Stimulated activated naive B cell treated with anti-CD40 and anti-IgM and Interleukin-4, amounts not matched to agents 10 μg/mL and 1 μg/mL and 100 μg/mL, for 72 hours (primary cell): ENCODE results near the gene FGF5.
"Not testable (repeated sequence)": the region's sequence is repeated elsewhere in the genome, so short reads cannot be mapped to it uniquely, and the experiment has no call there.

Experiments
- ATAC-seq, 2 donors: fragments of 150-1000 bp; cut with Tn5 transposase; replicated peaks; 2 replicates each; pipeline ENCODE4 v1.10.0; 2021; ENCODE audit warnings: moderate library complexity in 1 of 2
- DNase-seq: peaks from one replicate; pipeline ENCODE4 v3.0.0; 2021
- H3K27ac Mint-ChIP-seq: one replicate; pipeline ENCODE4 v1.8.0; 2022; ENCODE audit warnings: mild to moderate bottlenecking, mixed read lengths
- H3K27me3 Mint-ChIP-seq, 2 donors: one replicate each; pipeline ENCODE4 v1.8.0; 2022; ENCODE audit warnings: mixed read lengths in 2 of 2
- H3K36me3 Mint-ChIP-seq, 2 donors: one replicate each; pipeline ENCODE4 v1.8.0; 2022; ENCODE audit warnings: mixed read lengths in 2 of 2, mild to moderate bottlenecking in 1 of 2
- H3K4me1 Mint-ChIP-seq, 2 donors: one replicate each; pipeline ENCODE4 v1.8.0; 2022; ENCODE audit warnings: mixed read lengths in 2 of 2, mild to moderate bottlenecking in 1 of 2
- H3K4me3 Mint-ChIP-seq, 2 donors: one replicate each; pipeline ENCODE4 v1.8.0; 2022; ENCODE audit warnings: mild to moderate bottlenecking in 2 of 2, mixed read lengths in 2 of 2, moderate library complexity in 1 of 2
- H3K9me3 Mint-ChIP-seq, 2 donors: one replicate each; pipeline ENCODE4 v1.8.0; 2022; ENCODE audit warnings: mixed read lengths in 2 of 2, mild to moderate bottlenecking in 1 of 2

Gene FGF5

DNA sequence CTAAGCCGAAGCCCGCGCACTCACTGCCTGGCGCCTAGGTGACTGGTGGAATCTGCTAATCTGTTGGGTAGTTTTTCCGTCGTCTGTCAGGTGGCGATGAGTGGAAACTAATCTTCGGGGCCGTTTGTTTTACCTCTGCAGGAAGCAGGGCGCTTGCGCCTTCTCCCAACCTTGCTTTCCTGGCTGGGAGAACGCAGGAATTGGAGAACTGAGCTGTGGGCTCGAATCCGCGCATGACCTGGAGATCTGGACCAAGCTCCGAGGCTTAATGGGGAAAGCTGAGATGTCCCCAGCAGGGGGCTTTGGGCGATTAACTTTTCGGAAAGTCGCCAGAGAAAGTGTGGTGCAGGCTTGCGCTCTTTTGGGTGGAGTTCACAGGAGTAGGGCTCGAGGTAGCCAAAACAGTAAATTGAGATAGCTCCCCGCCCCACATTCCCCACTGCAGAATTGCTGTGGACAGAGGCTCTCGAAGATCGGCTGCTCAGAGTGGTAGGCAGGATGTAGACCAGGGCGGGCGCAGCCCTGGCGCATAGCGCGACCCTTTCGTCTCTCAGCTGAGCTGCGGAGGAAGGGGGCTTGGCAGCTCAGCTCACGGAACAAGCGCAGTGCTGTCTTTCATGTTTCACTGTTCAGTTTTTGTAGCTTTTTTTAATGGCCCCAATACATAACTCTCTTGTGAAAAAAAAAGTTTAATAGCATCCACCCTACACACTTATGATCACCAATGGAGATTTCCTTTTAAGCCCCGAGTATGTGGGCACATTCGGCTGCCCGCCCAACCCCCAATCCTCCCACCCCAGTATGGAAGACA lies 2.7 kb upstream of the FGF5 start:
- Mint-ChIP-seq H3K36me3 (no peaks in the 10 kb centered on the region), H3K4me3 (no peak overlapping the region)
- no peak for ATAC-seq

GRCh38 chr4:80264352-80264647 lies 2.2 kb upstream of the FGF5 start:
- H3K27ac Mint-ChIP-seq = no peak overlapping the region
- peaks cover 78 to 86% of the 10 kb centered on the region in 2 donors for H3K27me3 Mint-ChIP-seq
- H3K4me3 Mint-ChIP-seq = no peak overlapping the region
- ATAC-seq (no peak), DNase-seq (no peak)
- H3K9me3 Mint-ChIP-seq = no peaks in the 10 kb centered on the region
- peaks cover 36 to 56% of the 10 kb centered on the region in 2 donors for H3K4me1 Mint-ChIP-seq
- H3K36me3 Mint-ChIP-seq = no peaks in the 10 kb centered on the region

More for the DNA sequence above, 2.7 kb upstream of the FGF5 start:
- Mint-ChIP-seq H3K27me3 (peaks cover 76 to 86% of the 10 kb centered on the region in 2 donors), H3K27ac (no peak overlapping the region), H3K4me1 (peaks cover 33 to 51% of the 10 kb centered on the region in 2 donors), H3K9me3 (no peaks in the 10 kb centered on the region)
- DNase-seq = no peak

DNA sequence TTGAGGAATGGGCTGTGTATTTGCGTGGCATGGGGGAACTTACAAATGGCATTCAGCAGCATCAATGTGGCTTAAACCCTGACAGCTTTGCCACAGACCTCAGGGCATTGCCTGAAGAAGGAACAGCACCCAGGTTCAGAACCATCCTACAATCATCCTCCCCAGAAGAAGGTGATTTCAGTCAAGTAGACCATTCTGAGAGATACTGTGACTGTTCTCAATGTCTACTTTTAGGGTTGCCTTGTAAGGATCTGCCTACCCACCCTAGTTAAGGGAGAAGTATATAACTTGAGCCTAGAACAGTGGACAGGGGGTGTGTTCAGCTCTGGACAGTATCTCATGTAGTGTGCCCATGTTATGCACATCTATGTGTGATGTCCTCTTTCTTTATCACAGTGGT lies 1.6 kb upstream of the FGF5 start:
- ATAC-seq (no peak), DNase-seq (no peak)
- Mint-ChIP-seq H3K27me3 (peaks cover 78 to 82% of the 10 kb centered on the region in 2 donors), H3K9me3 (no peaks in the 10 kb centered on the region), H3K4me1 (peaks cover 36 to 57% of the 10 kb centered on the region in 2 donors), H3K4me3 (no peak overlapping the region), H3K36me3 (no peaks in the 10 kb centered on the region), H3K27ac (no peak overlapping the region)

- ATAC-seq (no peak), DNase-seq (no peak)
- peak overlapping the region; percentile 85 to 90 for H3K4me3 Mint-ChIP-seq
- no peaks in the 10 kb centered on the region for H3K9me3 Mint-ChIP-seq
- H3K36me3 Mint-ChIP-seq = no peaks in the 10 kb centered on the region
- peaks cover 36 to 57% of the 10 kb centered on the region in 2 donors for H3K4me1 Mint-ChIP-seq
- peak overlapping the region; percentile 59 for H3K27ac Mint-ChIP-seq
- H3K27me3 Mint-ChIP-seq = peaks cover 80 to 82% of the 10 kb centered on the region in 2 donors
Measured at GRCh38 chr4:80265571-80266252, 752 bp upstream of the FGF5 start.

GRCh38 chr4:80266902-80267380 lies 477 bp downstream of the FGF5 start:
- peak; percentile 49 to 50 for ATAC-seq
- DNase-seq = peak; percentile 4
- no peaks in the 10 kb centered on the region for H3K36me3 Mint-ChIP-seq
- no peaks in the 10 kb centered on the region for H3K9me3 Mint-ChIP-seq
- H3K27me3 Mint-ChIP-seq = peaks cover 76 to 77% of the 10 kb centered on the region in 2 donors
- H3K4me3 Mint-ChIP-seq = peak overlapping the region; percentile 85 to 90
- peaks cover 36 to 57% of the 10 kb centered on the region in 2 donors for H3K4me1 Mint-ChIP-seq
- peak overlapping the region; percentile 85 for H3K27ac Mint-ChIP-seq

DNA sequence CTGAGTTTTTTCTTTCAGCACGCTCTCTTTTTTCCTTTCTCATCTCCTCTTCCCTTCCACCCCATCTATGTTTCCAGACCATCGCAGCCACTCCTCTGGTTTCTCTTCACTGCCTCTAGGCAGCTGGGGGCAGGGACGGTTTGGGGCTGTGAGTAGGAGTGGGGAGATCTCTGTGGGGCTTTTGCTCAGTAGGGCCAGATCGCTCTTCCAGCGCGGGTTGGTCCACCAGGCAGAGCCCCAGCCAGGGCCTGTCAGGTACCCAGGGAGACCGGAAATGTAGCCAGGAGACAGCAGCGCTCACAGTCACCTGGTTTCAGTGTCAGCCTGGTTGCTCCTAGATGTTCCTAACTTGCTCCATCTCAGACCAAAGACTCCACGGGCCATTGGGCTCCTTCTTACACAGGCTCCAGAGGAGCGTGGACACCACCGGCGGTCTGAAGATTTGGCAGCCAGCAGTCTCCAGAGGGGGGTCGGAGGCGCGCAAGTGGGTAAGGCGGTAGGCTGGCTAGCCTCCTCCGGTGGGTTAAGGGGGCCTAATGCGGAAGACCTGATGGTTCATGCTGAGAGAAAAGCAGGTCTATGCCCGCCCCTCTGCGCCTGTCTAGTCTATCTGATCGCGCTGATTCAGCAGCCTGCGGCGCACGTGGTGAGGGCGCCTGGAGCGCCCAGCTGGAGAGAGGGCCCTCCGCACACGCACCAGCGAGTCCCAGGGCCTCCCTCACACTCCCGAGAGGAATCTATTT lies 1.8 kb downstream of the FGF5 start:
- ATAC-seq (peak in 1 of 2 donors; percentile 18), DNase-seq (no peak)
- peaks cover 36 to 57% of the 10 kb centered on the region in 2 donors for H3K4me1 Mint-ChIP-seq
- peaks cover 64 to 70% of the 10 kb centered on the region in 2 donors for H3K27me3 Mint-ChIP-seq
- peak overlapping the region; percentile 33 to 58 for H3K4me3 Mint-ChIP-seq
- no peaks in the 10 kb centered on the region for H3K9me3 Mint-ChIP-seq
- H3K36me3 Mint-ChIP-seq = no peaks in the 10 kb centered on the region
- H3K27ac Mint-ChIP-seq = no peak overlapping the region

- no peak for ATAC-seq
- Mint-ChIP-seq H3K9me3 (no peaks in the 10 kb centered on the region), H3K4me1 (peaks cover 33 to 51% of the 10 kb centered on the region in 2 donors), H3K27me3 (peaks cover 63 to 66% of the 10 kb centered on the region in 2 donors), H3K4me3 (no peak overlapping the region), H3K36me3 (no peaks in the 10 kb centered on the region), H3K27ac (no peak overlapping the region)
- DNase-seq = no peak
Measured at GRCh38 chr4:80268936-80269335, 2.5 kb downstream of the FGF5 start.

- ATAC-seq = no peak
Measured at GRCh38 chr4:80270321-80270720, 3.9 kb downstream of the FGF5 start.

GRCh38 chr4:80270868-80271267 lies 4.4 kb downstream of the FGF5 start:
- no peak overlapping the region for H3K4me3 Mint-ChIP-seq
- H3K9me3 Mint-ChIP-seq = no peaks in the 10 kb centered on the region
- no peak overlapping the region for H3K27ac Mint-ChIP-seq
- peaks cover 47 to 51% of the 10 kb centered on the region in 2 donors for H3K27me3 Mint-ChIP-seq
- DNase-seq (no peak), ATAC-seq (no peak)
- H3K36me3 Mint-ChIP-seq = no peaks in the 10 kb centered on the region
- peaks cover 22 to 35% of the 10 kb centered on the region in 2 donors for H3K4me1 Mint-ChIP-seq

More at GRCh38 chr4:80270321-80270720, 3.9 kb downstream of the FGF5 start:
- H3K4me3 Mint-ChIP-seq = no peak overlapping the region
- no peak for DNase-seq
- H3K36me3 Mint-ChIP-seq = no peaks in the 10 kb centered on the region
- H3K4me1 Mint-ChIP-seq = peaks cover 28 to 40% of the 10 kb centered on the region in 2 donors
- H3K27ac Mint-ChIP-seq = no peak overlapping the region
- peaks cover 53 to 55% of the 10 kb centered on the region in 2 donors for H3K27me3 Mint-ChIP-seq
- H3K9me3 Mint-ChIP-seq = no peaks in the 10 kb centered on the region

DNA sequence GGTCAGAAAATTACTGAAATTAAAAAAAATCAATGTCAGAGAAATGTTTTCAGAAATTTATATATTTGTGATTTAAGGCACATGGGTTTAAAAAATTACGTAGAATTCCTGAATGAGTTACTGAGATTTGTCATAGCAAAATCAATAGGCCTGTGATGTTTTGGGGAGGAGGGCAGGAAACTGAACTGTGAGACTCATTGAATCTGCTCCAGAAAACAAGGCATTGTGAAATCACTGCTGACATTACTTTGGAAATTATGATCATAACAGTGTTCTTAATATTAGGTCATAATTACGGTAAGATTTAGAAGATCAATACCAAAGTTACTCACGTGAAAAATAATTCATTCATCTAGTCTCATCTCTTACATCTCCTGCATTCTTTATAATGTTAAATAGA lies 5.3 kb downstream of the FGF5 start:
- ATAC-seq = no peak
- peaks cover 16 to 25% of the 10 kb centered on the region in 2 donors for H3K4me1 Mint-ChIP-seq
- H3K4me3 Mint-ChIP-seq = no peak overlapping the region
- H3K9me3 Mint-ChIP-seq = no peaks in the 10 kb centered on the region
- H3K36me3 Mint-ChIP-seq = no peaks in the 10 kb centered on the region
- no peak for DNase-seq
- H3K27ac Mint-ChIP-seq = no peak overlapping the region
- H3K27me3 Mint-ChIP-seq = peaks cover 38 to 41% of the 10 kb centered on the region in 2 donors

GRCh38 chr4:80276931-80277330 lies 10.5 kb downstream of the FGF5 start:
- Mint-ChIP-seq H3K27me3 (peaks cover 12 to 14% of the 10 kb centered on the region in 2 donors), H3K36me3 (no peaks in the 10 kb centered on the region), H3K4me3 (no peak overlapping the region), H3K4me1 (no peaks in the 10 kb centered on the region), H3K27ac (no peak overlapping the region), H3K9me3 (no peaks in the 10 kb centered on the region)
- ATAC-seq = no peak
- no peak for DNase-seq

GRCh38 chr4:80279751-80280150 lies 13.3 kb downstream of the FGF5 start:
- Mint-ChIP-seq H3K36me3 (no peaks in the 10 kb centered on the region), H3K27me3 (peaks cover 5 to 20% of the 10 kb centered on the region in 2 donors), H3K4me3 (no peak overlapping the region), H3K27ac (peak overlapping the region; percentile 25), H3K4me1 (no peaks in the 10 kb centered on the region), H3K9me3 (no peaks in the 10 kb centered on the region)
- no peak for ATAC-seq
- no peak for DNase-seq

DNA sequence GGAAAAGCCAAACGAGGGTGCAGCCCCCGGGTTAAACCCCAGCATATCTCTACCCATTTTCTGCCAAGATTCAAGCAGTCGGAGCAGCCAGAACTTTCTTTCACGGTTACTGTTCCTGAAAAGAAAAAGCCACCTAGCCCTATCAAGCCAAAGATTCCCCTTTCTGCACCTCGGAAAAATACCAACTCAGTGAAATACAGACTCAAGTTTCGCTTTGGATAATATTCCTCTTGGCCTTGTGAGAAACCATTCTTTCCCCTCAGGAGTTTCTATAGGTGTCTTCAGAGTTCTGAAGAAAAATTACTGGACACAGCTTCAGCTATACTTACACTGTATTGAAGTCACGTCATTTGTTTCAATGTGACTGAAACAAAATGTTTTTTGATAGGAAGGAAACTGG lies 20.0 kb downstream of the FGF5 start:
- Mint-ChIP-seq H3K36me3 (no peaks in the 10 kb centered on the region), H3K9me3 (no peaks in the 10 kb centered on the region), H3K4me3 (no peak overlapping the region), H3K27ac (no peak overlapping the region), H3K4me1 (no peaks in the 10 kb centered on the region), H3K27me3 (peaks cover 4 to 22% of the 10 kb centered on the region in 2 donors)
- DNase-seq = no peak
- ATAC-seq = no peak

GRCh38 chr4:80290665-80291064 lies 24.2 kb downstream of the FGF5 start:
- ATAC-seq, H3K9me3 Mint-ChIP-seq, H3K36me3 Mint-ChIP-seq, H3K4me1 Mint-ChIP-seq, DNase-seq, H3K27me3 Mint-ChIP-seq, H3K4me3 Mint-ChIP-seq, H3K27ac Mint-ChIP-seq: not testable (repeated sequence)
